Measurements from ENCODE around the gene MEOX1. TPM values are rescaled to one million over a fixed set of nuclear protein-coding genes. Genes with fewer than 3 reads are reported as not detected.

Gene MEOX1
- total and polyA plus RNA-seq, 7 donors = 3.9 to 8.7 (median 6.4) TPM

- DNase-seq (no peak), ATAC-seq (no peak)
- H3K4me1 ChIP-seq = no peaks in the 10 kb centered on the region
- H3K36me3 ChIP-seq (ENCODE audit: insufficient read depth in 1 of 2, low read depth in 1 of 2) = no peaks in the 10 kb centered on the region
- 72 to 78% (median 74%) methylated on average over 10 of the region's 10 CpGs for WGBS, 3 donors
- H3K27me3 ChIP-seq (ENCODE audit: insufficient read depth in 3 of 3, low read length in 2 of 3) = no peaks in the 10 kb centered on the region
- no peak overlapping the region for H3K27ac ChIP-seq
- H3K9me3 ChIP-seq = no peaks in the 10 kb centered on the region
- no peak for TF ChIP-seq CTCF (IDR thresholded peaks at IDR 0.05)
- intact Hi-C loops (cut with DNase I) = no loop called here
- H3K4me3 ChIP-seq = no peak overlapping the region
Observed at GRCh38 chr17:43632221-43632620, 29.5 kb downstream of the MEOX1 start.

GRCh38 chr17:43631429-43631828, 30.3 kb downstream of the MEOX1 start:
- no peak overlapping the region for H3K27ac ChIP-seq
- 77 to 83% (median 77%) methylated on average over 7 of the region's 7 CpGs for whole genome bisulfite sequencing, 3 donors
- H3K9me3 ChIP-seq = no peaks in the 10 kb centered on the region
- H3K27me3 ChIP-seq (ENCODE audit: insufficient read depth in 3 of 3, low read length in 2 of 3) = no peaks in the 10 kb centered on the region
- no peak for ATAC-seq
- intact Hi-C loops (cut with DNase I) = no loop called here
- TF ChIP-seq CTCF (IDR thresholded peaks at IDR 0.05) = no peak
- H3K4me1 ChIP-seq = no peaks in the 10 kb centered on the region
- H3K36me3 ChIP-seq (ENCODE audit: insufficient read depth in 1 of 2, low read depth in 1 of 2) = no peaks in the 10 kb centered on the region
- H3K4me3 ChIP-seq = no peak overlapping the region
- DNase-seq = no peak

- Histone ChIP-seq H3K4me1 (no peaks in the 10 kb centered on the region), H3K36me3 (ENCODE audit: insufficient read depth in 1 of 2, low read depth in 1 of 2) (no peaks in the 10 kb centered on the region), H3K27ac (no peak overlapping the region), H3K4me3 (no peak overlapping the region), H3K27me3 (ENCODE audit: insufficient read depth in 3 of 3, low read length in 2 of 3) (no peaks in the 10 kb centered on the region), H3K9me3 (no peaks in the 10 kb centered on the region)
- no peak for TF ChIP-seq CTCF (IDR thresholded peaks at IDR 0.05)
- WGBS, 3 donors = 34 to 41% (median 41%) methylated on average over 15 of the region's 15 CpGs
- ATAC-seq (no peak), DNase-seq (no peak)
- intact Hi-C loops (cut with DNase I) = no loop called here
Observed at GRCh38 chr17:43628089-43628650, 33.6 kb downstream of the MEOX1 start.

GRCh38 chr17:43627653-43628052, 34.1 kb downstream of the MEOX1 start:
- WGBS, 3 donors = 36 to 54% (median 46%) methylated on average over 5 of the region's 5 CpGs
- Histone ChIP-seq H3K36me3 (ENCODE audit: insufficient read depth in 1 of 2, low read depth in 1 of 2) (no peaks in the 10 kb centered on the region), H3K4me1 (no peaks in the 10 kb centered on the region), H3K4me3 (no peak overlapping the region), H3K27me3 (ENCODE audit: insufficient read depth in 3 of 3, low read length in 2 of 3) (no peaks in the 10 kb centered on the region), H3K9me3 (no peaks in the 10 kb centered on the region), H3K27ac (no peak overlapping the region)
- intact Hi-C loops (cut with DNase I) = no loop called here
- DNase-seq = no peak
- no peak for ATAC-seq
- no peak for TF ChIP-seq CTCF (IDR thresholded peaks at IDR 0.05)

DNA sequence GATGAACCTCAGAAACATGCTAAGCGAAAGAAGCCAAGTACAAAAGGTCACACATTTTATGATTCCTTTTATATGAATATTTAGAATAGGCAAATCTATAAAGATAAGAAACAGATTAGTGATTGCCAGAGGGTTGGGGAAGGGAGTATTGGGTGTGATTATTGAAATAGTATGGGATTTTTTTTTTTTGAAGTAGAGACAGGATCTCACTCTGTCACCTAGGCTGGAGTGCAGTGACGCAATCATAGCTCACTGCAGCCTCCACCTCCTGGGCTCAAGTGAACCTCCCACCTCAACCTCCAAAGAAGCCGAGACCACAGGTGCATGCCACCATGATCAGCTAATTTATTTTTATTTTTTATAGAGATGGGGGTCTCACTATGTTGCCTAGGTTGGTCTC, 35.7 kb downstream of the MEOX1 start:
- TF ChIP-seq CTCF (IDR thresholded peaks at IDR 0.05) = no peak
- 95 to 98% (median 96%) methylated on average over 3 of the region's 3 CpGs for WGBS, 3 donors
- ATAC-seq (no peak), DNase-seq (no peak)
- intact Hi-C loops (cut with DNase I) = no loop called here
- Histone ChIP-seq H3K9me3 (no peaks in the 10 kb centered on the region), H3K27ac (no peak overlapping the region), H3K4me1 (no peaks in the 10 kb centered on the region), H3K36me3 (ENCODE audit: insufficient read depth in 1 of 2, low read depth in 1 of 2) (no peaks in the 10 kb centered on the region), H3K4me3 (no peak overlapping the region), H3K27me3 (ENCODE audit: insufficient read depth in 3 of 3, low read length in 2 of 3) (peaks cover 0 to 4% (median 0%) of the 10 kb centered on the region in 3 donors)

Measured in psoas muscle (tissue), 8 donors.